GM23248 (cell line): ENCODE data around the gene PTPRN2. TPM values are rescaled to one million over a fixed set of nuclear protein-coding genes. Genes with fewer than 3 reads are reported as not detected.

Experiments
- DNase-seq: peaks from one replicate; pipeline ENCODE4 v3.0.0-alpha.2; 2015
- H2AFZ ChIP-seq: fragments of 200-600 bp; sonication (generic); 2 replicates; pipeline ENCODE4 v1.6.1; 2016; ENCODE audit warnings: antibody characterized with exemption
- H3F3A ChIP-seq: fragments of 200-600 bp; sonication (generic); 2 replicates; pipeline ENCODE4 v1.6.1; 2016; ENCODE audit warnings: mild to moderate bottlenecking, antibody characterized with exemption, mixed run types; ENCODE audit not compliant: insufficient read depth
- H3K27ac ChIP-seq: fragments of 200-600 bp; sonication (generic); 2 replicates; pipeline ENCODE4 v1.5.1; 2016; ENCODE audit warnings: mild to moderate bottlenecking
- H3K27me3 ChIP-seq: fragments of 200-600 bp; sonication (generic); replicated peaks from 2 replicates; pipeline ENCODE4 v1.6.1; 2016; ENCODE audit warnings: mild to moderate bottlenecking; ENCODE audit not compliant: insufficient read depth
- H3K36me3 ChIP-seq: fragments of 200-600 bp; sonication (generic); 2 replicates; pipeline ENCODE4 v1.6.1; 2016; ENCODE audit warnings: low read depth, mild to moderate bottlenecking
- H3K4me1 ChIP-seq: fragments of 200-600 bp; sonication (generic); 2 replicates; pipeline ENCODE4 v1.6.1; 2016; ENCODE audit warnings: mild to moderate bottlenecking; ENCODE audit not compliant: insufficient read depth
- H3K4me2 ChIP-seq: fragments of 200-600 bp; sonication (generic); one replicate; pipeline ENCODE4 v1.6.1; 2016; ENCODE audit warnings: mild to moderate bottlenecking; ENCODE audit not compliant: unreplicated experiment
- H3K4me3 ChIP-seq: fragments of 200-600 bp; sonication (generic); 2 replicates; pipeline ENCODE4 v1.5.1; 2016; ENCODE audit warnings: mild to moderate bottlenecking
- H3K79me2 ChIP-seq: fragments of 200-600 bp; sonication (generic); 2 replicates; pipeline ENCODE4 v1.6.1; 2016; ENCODE audit warnings: mild to moderate bottlenecking; ENCODE audit not compliant: insufficient read depth
- H3K9ac ChIP-seq: fragments of 200-600 bp; sonication (generic); 2 replicates; pipeline ENCODE4 v1.6.1; 2016; ENCODE audit warnings: mild to moderate bottlenecking
- H3K9me2 ChIP-seq: fragments of 200-600 bp; sonication (generic); 2 replicates; pipeline ENCODE4 v1.6.1; 2016; ENCODE audit warnings: mixed run types, mild to moderate bottlenecking, moderate library complexity; ENCODE audit not compliant: insufficient read depth
- H3K9me3 ChIP-seq: fragments of 200-600 bp; sonication (generic); one replicate; pipeline ENCODE4 v1.6.1; 2017; ENCODE audit warnings: low read depth
- H4K20me1 ChIP-seq: fragments of 200-600 bp; sonication (generic); 2 replicates; pipeline ENCODE4 v1.6.0; 2016; ENCODE audit not compliant: insufficient read depth
- EZH2 ChIP-seq: fragments of 200-600 bp; sonication (generic); IDR thresholded peaks from 2 replicates; pipeline ENCODE4 v1.6.1; 2018; ENCODE audit warnings: antibody characterized with exemption, mild to moderate bottlenecking; ENCODE audit not compliant: insufficient read depth, poor library complexity, severe bottlenecking
- EZH2phosphoT487 ChIP-seq: fragments of 200-600 bp; sonication (generic); IDR thresholded peaks from 2 replicates; pipeline ENCODE4 v1.6.1; 2018; ENCODE audit warnings: antibody characterized with exemption, moderate library complexity, mild to moderate bottlenecking, low read depth; ENCODE audit not compliant: insufficient read depth
- WGBS, 2 experiments: methylation state at CpG; one replicate each; pipeline ENCODE4 v1.1.6; 2015 to 2017; ENCODE audit warnings: low lambda C conversion rate in 2 of 2, low coverage in 1 of 2; ENCODE audit errors: missing lambda C conversion rate in 2 of 2; 5-methylcytosine and 5-hydroxymethylcytosine counted together
- in situ Hi-C: fragments of 300-500 bp; cut with MboI; formaldehyde crosslinking; loops from 2 replicates; pipeline ENCODE4 v1.15.0; 2020
- polyA plus RNA-seq: library from polyadenylated mRNA; unstranded; fragments of >200 nt; fragmentation: Nextera tagmentation; extraction: Ambion mirVana; gene quantifications from 2 replicates; pipeline ENCODE4 v1.2.1, GENCODE V29; 2016
- total RNA-seq: library from RNA; depleted of rRNA; stranded (reverse); fragments of >200 nt; shearing (Covaris generic); gene quantifications from 2 replicates; pipeline ENCODE4 v1.2.3, GENCODE V29; 2014

PTPRN2 gene
- total and polyA plus RNA-seq, 2 experiments from 2014 or later = 0.13 TPM; not detected in 1

GRCh38 chr7:157994319-157994718, 593.3 kb downstream of the PTPRN2 start:
- no peaks in the 10 kb centered on the region for H3K4me1 ChIP-seq
- WGBS, 2 experiments = 59 to 66% methylated on average over 11 to 14 of the region's 14 CpGs
- H2AFZ ChIP-seq = no peak overlapping the region
- in situ Hi-C loops = no loop called here
- H3K4me2 ChIP-seq = no peak overlapping the region
- no peak overlapping the region for H3K9ac ChIP-seq
- no peaks in the 10 kb centered on the region for H3F3A ChIP-seq
- H3K79me2 ChIP-seq = no peaks in the 10 kb centered on the region
- TF ChIP-seq EZH2phosphoT487 (no peak), EZH2 (no peak)
- H3K27me3 ChIP-seq = no peaks in the 10 kb centered on the region
- no peaks in the 10 kb centered on the region for H3K9me3 ChIP-seq
- no peaks in the 10 kb centered on the region for H4K20me1 ChIP-seq
- H3K9me2 ChIP-seq = no peaks in the 10 kb centered on the region
- no peak overlapping the region for H3K4me3 ChIP-seq
- no peaks in the 10 kb centered on the region for H3K36me3 ChIP-seq
- no peak for DNase-seq
- no peak overlapping the region for H3K27ac ChIP-seq

- no peaks in the 10 kb centered on the region for H3K36me3 ChIP-seq
- H3F3A ChIP-seq = no peaks in the 10 kb centered on the region
- H3K9me3 ChIP-seq = no peaks in the 10 kb centered on the region
- H3K27ac ChIP-seq = no peak overlapping the region
- no peaks in the 10 kb centered on the region for H3K4me1 ChIP-seq
- no peak for DNase-seq
- no peaks in the 10 kb centered on the region for H3K9me2 ChIP-seq
- H3K79me2 ChIP-seq = no peaks in the 10 kb centered on the region
- in situ Hi-C loops = no loop called here
- no peak overlapping the region for H3K4me2 ChIP-seq
- H2AFZ ChIP-seq = no peak overlapping the region
- H4K20me1 ChIP-seq = no peaks in the 10 kb centered on the region
- no peak overlapping the region for H3K4me3 ChIP-seq
- no peak for TF ChIP-seq EZH2
- no peak for TF ChIP-seq EZH2phosphoT487
- no peaks in the 10 kb centered on the region for H3K27me3 ChIP-seq
- no peak overlapping the region for H3K9ac ChIP-seq
- 48% methylated on average over 18 of the region's 18 CpGs for WGBS, 2 experiments
Observed at GRCh38 chr7:157993406-157994105, 594.1 kb downstream of the PTPRN2 start.

DNA sequence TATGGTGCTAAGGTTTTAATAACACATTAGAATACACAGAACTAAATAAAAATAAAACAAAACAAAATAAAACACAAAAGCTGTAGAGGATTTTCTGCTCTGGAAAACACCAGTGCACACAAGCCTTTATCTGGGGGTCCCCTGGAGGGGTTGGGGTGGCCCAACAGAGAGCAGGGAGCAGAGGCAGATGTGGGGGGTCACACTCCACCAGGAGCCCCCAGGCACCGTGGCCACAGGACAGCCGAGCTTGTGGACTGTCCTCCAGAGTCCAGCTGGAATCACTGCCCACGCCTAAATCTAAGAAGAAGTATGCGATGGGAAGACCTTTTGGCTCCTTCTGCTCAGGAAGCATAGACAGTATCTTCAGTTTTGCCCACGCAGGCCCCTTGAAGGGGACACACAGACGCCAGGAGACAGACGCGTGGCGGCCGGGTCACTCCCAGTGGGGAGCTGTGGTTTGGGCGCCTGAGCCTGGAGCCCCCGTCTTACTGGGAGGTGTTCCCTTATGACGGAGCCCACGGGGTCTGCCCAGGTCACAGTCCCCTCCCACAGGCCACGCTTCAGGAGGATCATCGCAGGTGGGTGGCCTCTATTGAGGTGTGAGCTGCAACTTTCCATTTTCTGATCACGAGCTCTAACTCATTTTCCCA, 595.0 kb downstream of the PTPRN2 start:
- H3K27me3 ChIP-seq = no peaks in the 10 kb centered on the region
- DNase-seq = no peak
- H3K36me3 ChIP-seq = no peaks in the 10 kb centered on the region
- H2AFZ ChIP-seq = no peak overlapping the region
- H4K20me1 ChIP-seq = no peaks in the 10 kb centered on the region
- H3K9me2 ChIP-seq = no peaks in the 10 kb centered on the region
- in situ Hi-C loops = no loop called here
- no peak for TF ChIP-seq EZH2phosphoT487
- TF ChIP-seq EZH2 = no peak
- H3K9ac ChIP-seq = no peak overlapping the region
- no peaks in the 10 kb centered on the region for H3K4me1 ChIP-seq
- H3K4me2 ChIP-seq = no peak overlapping the region
- H3K9me3 ChIP-seq = no peaks in the 10 kb centered on the region
- 44 to 51% methylated on average over 17 of the region's 17 CpGs for WGBS, 2 experiments
- H3F3A ChIP-seq = no peaks in the 10 kb centered on the region
- H3K27ac ChIP-seq = no peak overlapping the region
- H3K79me2 ChIP-seq = no peaks in the 10 kb centered on the region
- no peak overlapping the region for H3K4me3 ChIP-seq

DNA sequence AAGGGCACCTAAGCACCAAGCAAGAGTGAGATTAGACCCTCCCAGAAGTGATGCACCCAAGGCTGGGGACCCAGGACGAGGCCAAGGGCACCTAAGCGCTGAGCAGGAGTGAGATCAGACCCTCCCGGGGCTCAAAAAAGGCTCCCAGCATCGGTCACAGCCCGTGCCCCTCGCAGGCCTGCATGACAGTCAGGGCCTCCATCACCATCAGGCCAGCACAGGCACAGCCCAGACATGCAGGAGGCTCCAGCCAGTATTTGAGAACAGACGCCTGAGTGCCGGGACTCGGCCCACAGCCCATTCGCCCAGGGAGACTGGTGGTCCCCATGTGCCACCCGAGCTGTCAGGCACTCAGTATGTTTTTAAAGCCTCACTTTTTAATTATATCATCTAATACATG, 595.9 kb downstream of the PTPRN2 start:
- H3K4me2 ChIP-seq = no peak overlapping the region
- H3K27ac ChIP-seq = no peak overlapping the region
- no peaks in the 10 kb centered on the region for H3K9me2 ChIP-seq
- H3F3A ChIP-seq = no peaks in the 10 kb centered on the region
- H4K20me1 ChIP-seq = no peaks in the 10 kb centered on the region
- no peak overlapping the region for H3K4me3 ChIP-seq
- H2AFZ ChIP-seq = no peak overlapping the region
- TF ChIP-seq EZH2phosphoT487 (no peak), EZH2 (no peak)
- H3K4me1 ChIP-seq = no peaks in the 10 kb centered on the region
- H3K27me3 ChIP-seq = no peaks in the 10 kb centered on the region
- in situ Hi-C loops = no loop called here
- H3K79me2 ChIP-seq = no peaks in the 10 kb centered on the region
- DNase-seq = no peak
- no peaks in the 10 kb centered on the region for H3K9me3 ChIP-seq
- no peak overlapping the region for H3K9ac ChIP-seq
- WGBS, 2 experiments = 29 to 35% methylated on average over 11 of the region's 11 CpGs
- no peaks in the 10 kb centered on the region for H3K36me3 ChIP-seq
